ENCODE data around the gene CDKN1C.

CDKN1C gene

GRCh38 chr11:2874963-2875362 lies 10.6 kb downstream of the CDKN1C start:
- TF ChIP-seq CTCF (conservative IDR thresholded peaks at IDR 0.05; ENCODE audit: control insufficient read depth, insufficient read depth, low read depth, low read length): no peak
- no peak overlapping the region for H3K4me3 ChIP-seq (ENCODE audit: control insufficient read depth, low read depth, low read length)
- DNase-seq (ENCODE audit: low read depth): no peak

DNA sequence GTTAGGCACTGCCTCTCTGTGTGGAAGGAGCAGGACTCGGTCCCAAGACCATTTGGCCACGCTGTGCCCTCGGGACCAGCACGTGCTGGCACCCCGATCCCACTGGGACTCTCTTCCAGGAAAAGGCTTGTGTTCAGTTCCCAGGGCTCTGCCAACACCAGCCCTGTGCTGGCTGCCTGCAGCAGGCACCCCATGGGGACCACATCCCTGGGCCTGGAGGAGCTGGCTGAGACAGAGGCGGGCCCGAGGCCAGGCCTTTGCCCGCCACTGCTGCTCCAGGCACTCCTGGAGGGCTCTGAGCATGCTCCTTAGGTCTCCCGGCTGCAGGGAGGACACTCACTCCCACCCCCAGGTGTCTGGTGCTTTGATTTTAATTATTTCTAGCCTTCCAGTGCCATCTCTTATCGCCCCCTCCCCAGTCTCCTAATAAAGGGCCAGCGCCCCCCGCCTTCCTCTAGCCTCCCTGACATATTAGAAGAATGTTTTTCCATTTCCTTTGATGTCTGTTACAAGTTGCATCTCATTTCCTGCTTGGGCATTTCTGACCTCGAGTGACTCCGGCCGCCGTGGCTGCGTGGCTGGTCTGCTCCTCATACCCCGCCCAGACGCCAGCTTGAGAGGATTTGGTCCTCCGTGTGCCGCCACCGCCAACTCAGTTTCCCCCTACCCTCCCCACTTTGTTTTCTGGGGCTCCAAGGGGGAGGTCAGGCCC lies 14.4 kb downstream of the CDKN1C start:
- DNase-seq (ENCODE audit: low read depth): no peak
- TF ChIP-seq CTCF (conservative IDR thresholded peaks at IDR 0.05; ENCODE audit: control insufficient read depth, insufficient read depth, low read depth, low read length): no peak
- no peak overlapping the region for H3K4me3 ChIP-seq (ENCODE audit: control insufficient read depth, low read depth, low read length)

- no peak for DNase-seq (ENCODE audit: low read depth)
- H3K4me3 ChIP-seq (ENCODE audit: control insufficient read depth, low read depth, low read length): no peak overlapping the region
- TF ChIP-seq CTCF (conservative IDR thresholded peaks at IDR 0.05; ENCODE audit: control insufficient read depth, insufficient read depth, low read depth, low read length): no peak
Observed at GRCh38 chr11:2870460-2870859, 15.1 kb downstream of the CDKN1C start.

DNA sequence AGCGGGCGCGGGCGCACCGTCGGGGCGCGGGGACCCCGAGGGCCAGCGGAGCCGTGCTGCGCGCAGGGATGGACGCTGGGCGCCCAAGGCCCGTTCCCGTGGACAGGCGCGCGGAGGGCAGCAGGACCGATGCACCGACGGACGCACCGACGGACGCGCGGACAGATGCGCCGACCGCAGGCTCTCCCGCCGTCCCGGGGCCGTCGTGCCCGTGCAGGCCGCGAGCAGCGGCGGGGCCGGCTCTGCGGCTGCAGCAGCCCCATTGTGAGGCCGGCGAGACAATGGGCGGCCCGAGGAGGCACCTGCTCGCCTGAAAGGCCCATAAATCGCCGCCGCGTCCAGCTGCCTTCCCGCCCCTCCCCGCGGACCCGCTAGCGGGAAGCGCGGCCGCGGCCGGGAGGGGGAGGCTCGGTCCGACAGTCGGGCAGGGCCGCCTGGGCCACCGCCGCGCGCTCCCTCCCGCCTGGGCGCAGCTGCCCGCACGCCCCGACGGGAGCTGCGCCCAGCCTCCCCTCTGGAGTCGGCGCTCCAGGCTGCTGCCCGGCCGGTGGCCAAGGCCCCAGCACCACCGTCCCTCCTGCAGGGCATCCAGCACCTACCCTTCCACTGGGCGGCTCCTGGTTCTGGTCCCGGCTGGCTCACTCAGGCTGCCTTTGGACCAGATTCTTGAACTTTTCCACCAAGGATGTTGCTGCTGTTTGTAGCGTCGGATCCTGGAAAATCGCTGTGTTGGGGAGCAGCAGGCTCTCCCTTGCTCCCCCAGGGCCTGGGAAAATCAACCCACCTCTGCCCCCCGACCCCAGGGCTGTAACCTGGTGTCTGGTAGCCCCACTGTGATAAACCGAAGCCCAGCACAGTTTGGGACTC lies 15.8 kb downstream of the CDKN1C start:
- no peak for TF ChIP-seq CTCF (conservative IDR thresholded peaks at IDR 0.05; ENCODE audit: control insufficient read depth, insufficient read depth, low read depth, low read length)
- no peak for DNase-seq (ENCODE audit: low read depth)
- H3K4me3 ChIP-seq (ENCODE audit: control insufficient read depth, low read depth, low read length): no peak overlapping the region

- no peak for TF ChIP-seq CTCF (conservative IDR thresholded peaks at IDR 0.05; ENCODE audit: control insufficient read depth, insufficient read depth, low read depth, low read length)
- no peak overlapping the region for H3K4me3 ChIP-seq (ENCODE audit: control insufficient read depth, low read depth, low read length)
- DNase-seq (ENCODE audit: low read depth): no peak
Observed at GRCh38 chr11:2869134-2869526, 16.4 kb downstream of the CDKN1C start.

DNA sequence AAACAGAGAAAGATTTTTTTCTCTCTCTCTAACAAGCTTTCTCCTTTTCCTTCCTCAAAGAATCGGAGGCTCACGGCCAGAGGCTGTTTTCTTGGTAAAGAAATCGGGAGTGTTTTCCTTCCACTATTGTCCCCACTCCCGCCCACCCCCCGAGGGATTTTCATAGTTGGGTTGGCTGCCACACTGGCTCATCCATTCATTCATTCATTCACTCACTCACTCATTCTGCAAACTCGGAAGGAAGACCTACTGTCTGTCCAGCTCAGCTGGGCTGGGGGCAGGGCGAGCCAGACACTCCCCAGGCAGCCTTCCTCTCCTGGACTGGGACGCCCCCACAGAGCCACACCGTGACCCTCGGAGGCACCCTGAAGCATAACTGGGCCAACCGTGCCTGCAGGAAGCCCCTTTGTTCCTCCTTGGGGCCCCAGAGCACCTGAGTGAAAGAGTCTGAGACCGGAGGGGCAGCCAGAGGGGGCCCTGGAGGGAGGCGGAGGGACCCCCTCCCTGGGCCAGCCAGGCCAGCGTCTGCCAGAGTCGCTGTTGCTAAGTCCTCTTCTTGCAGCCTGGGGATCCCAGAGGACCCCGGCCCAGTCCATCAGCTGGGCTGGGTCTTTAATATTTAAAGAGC lies 17.0 kb downstream of the CDKN1C start:
- DNase-seq (ENCODE audit: low read depth): no peak
- no peak overlapping the region for H3K4me3 ChIP-seq (ENCODE audit: control insufficient read depth, low read depth, low read length)

More for the DNA sequence above, 17.0 kb downstream of the CDKN1C start:
- no peak for TF ChIP-seq CTCF (conservative IDR thresholded peaks at IDR 0.05; ENCODE audit: control insufficient read depth, insufficient read depth, low read depth, low read length)

Data from fibroblast of mammary gland (primary cell).